Endothelial cell of umbilical vein (primary cell): ENCODE data around the gene SNED1.

Experiments
- CTCF ChIP-seq, 2 donors: IDR thresholded peaks; 1 replicate in 1 of 2; 2 replicates in 1 of 2; pipeline ENCODE4 v1.5.1; 2011; ENCODE audit warnings: low read length in 2 of 2, mild to moderate bottlenecking in 2 of 2, moderate library complexity in 2 of 2, control low read depth in 1 of 2, inconsistent platforms in 1 of 2, low read depth in 1 of 2; ENCODE audit not compliant: insufficient read depth in 1 of 2; ENCODE audit errors: extremely low read depth in 1 of 2
- MAX ChIP-seq: IDR thresholded peaks from 2 replicates; pipeline ENCODE4 v1.6.1; 2011; ENCODE audit not compliant: insufficient read depth, insufficient read length
- MYC ChIP-seq: IDR thresholded peaks from one replicate; pipeline ENCODE4 v1.6.1; 2011; ENCODE audit warnings: mild to moderate bottlenecking, low read depth, low read length
- POLR2A ChIP-seq: IDR thresholded peaks from 2 replicates; pipeline ENCODE4 v1.6.1; 2012; ENCODE audit warnings: low read depth, mild to moderate bottlenecking, control low read depth, low read length
- POLR2AphosphoS5 ChIP-seq: IDR thresholded peaks from 2 replicates; pipeline ENCODE4 v1.6.1; 2012; ENCODE audit warnings: low read depth, mild to moderate bottlenecking, control low read depth, low read length, moderate library complexity; ENCODE audit not compliant: insufficient read depth

DNA sequence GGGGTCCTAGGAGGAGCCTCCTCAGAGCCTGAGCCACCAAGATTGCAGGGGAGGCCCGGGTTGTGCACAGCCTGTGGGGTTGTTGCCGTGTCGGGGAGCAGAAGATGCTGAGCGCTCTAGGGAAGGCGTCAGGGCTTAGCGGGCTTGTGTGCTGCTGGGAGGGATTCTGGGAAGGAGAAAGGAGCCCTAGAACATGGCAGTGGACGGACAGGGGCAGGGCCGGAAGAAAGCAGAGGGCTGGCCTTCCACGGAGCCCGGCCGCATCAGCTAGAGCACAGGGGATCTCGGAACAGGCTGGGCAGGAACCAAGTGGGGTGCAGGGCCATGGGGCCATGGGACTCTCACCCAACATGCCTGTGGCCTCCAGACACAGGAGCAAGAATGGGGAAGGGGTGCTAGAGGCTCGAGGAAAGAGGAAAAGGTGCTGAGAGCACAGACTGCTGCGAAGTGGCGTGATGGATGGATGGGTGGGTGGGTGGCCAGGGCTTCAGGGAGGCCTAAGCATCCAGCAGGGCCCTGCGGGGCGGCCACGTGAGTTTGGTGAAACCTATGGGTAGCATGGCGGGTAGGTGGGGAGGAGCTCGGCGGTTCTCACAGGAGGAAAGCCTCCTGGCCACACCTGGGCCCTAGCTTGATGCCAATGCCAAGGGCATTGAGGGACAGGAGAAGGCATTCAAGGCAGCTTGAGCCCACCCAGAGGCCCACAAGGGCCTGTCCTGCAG lies 67.9 kb downstream of the SNED1 start:
- TF ChIP-seq CTCF (IDR thresholded peaks at IDR 0.05; ENCODE audit: extremely low read depth in 1 of 2, insufficient read depth in 1 of 2, low read depth in 1 of 2, low read length in 2 of 2) = no peak
- TF ChIP-seq POLR2AphosphoS5 = no peak
- no peak for TF ChIP-seq MAX
- no peak for TF ChIP-seq POLR2A
- no peak for TF ChIP-seq MYC
